Activated CD4-positive, alpha-beta T cell treated with anti-CD3 and anti-CD28 coated beads for 36 hours (primary cell): ENCODE results near the gene FUS. TPM values are rescaled to one million over a fixed set of nuclear protein-coding genes. Genes with fewer than 3 reads are reported as not detected.

Experiments used
- ATAC-seq: fragments of 200-7000 bp; cut with Tn5 transposase; one replicate; pipeline ENCODE4 v1.10.0; 2021; ENCODE audit warnings: mild to moderate bottlenecking, moderate library complexity
- CTCF ChIA-PET: fragments of 350-600 bp; sonication (Branson Sonifier 250); formaldehyde crosslinking; loops from one replicate; lab custom pipeline; 2021; ENCODE audit warnings: antibody characterized with exemption; lab: Charles Lee
- POLR2A ChIA-PET: fragments of 350-600 bp; sonication (Branson Sonifier 250); formaldehyde crosslinking; loops from one replicate; lab custom pipeline; 2021; ENCODE audit warnings: antibody characterized with exemption, inconsistent platforms; lab: Charles Lee
- DNase-seq: peaks from one replicate; pipeline ENCODE4 v3.0.0-alpha.2; 2020
- H3K27ac Mint-ChIP-seq: one replicate; pipeline ENCODE4 v1.8.0; 2021; ENCODE audit warnings: mixed read lengths
- H3K27me3 Mint-ChIP-seq: one replicate; pipeline ENCODE4 v1.8.0; 2021; ENCODE audit warnings: mixed read lengths
- H3K36me3 Mint-ChIP-seq: one replicate; pipeline ENCODE4 v1.8.0; 2021; ENCODE audit warnings: low read depth, mixed read lengths
- H3K4me1 Mint-ChIP-seq: one replicate; pipeline ENCODE4 v1.8.0; 2021; ENCODE audit warnings: mixed read lengths
- H3K4me3 Mint-ChIP-seq: one replicate; pipeline ENCODE4 v1.8.0; 2021; ENCODE audit warnings: mild to moderate bottlenecking, moderate library complexity, mixed read lengths
- H3K9me3 Mint-ChIP-seq: one replicate; pipeline ENCODE4 v1.8.0; 2021; ENCODE audit warnings: low read depth, mixed read lengths
- intact Hi-C, 2 experiments: fragments of 100-400 bp; cut with DNase I in 1 of 2; cut with micrococcal nuclease in 1 of 2; formaldehyde crosslinking; loops; one replicate each; pipeline versions ENCODE4 v1.14.2 to v1.15.1; 2022 to 2024; cut with DNase I, micrococcal nuclease
- total RNA-seq, 2 experiments: library from RNA; stranded (reverse); gene quantifications; one replicate each; pipeline ENCODE4 v1.2.3, GENCODE V29; 2021

The FUS gene
- total RNA-seq, result 100 to 1,000 TPM; 647 to 648 TPM

GRCh38 chr16:31179747-31180459 is at the start of gene FUS:
TSS of gene FUS (plus strand) at chr16:31180139. CDS start at chr16:31180215, 76 bp downstream.
- Mint-ChIP-seq H3K27ac (peak within 1 kb of the TSS; percentile 99), H3K9me3 (no peaks in the 10 kb centered on the region), H3K4me3 (peak within 1 kb of the TSS; percentile 95), H3K36me3 (peaks cover 46% of the 10 kb centered on the region), H3K4me1 (peaks cover 51% of the 10 kb centered on the region), H3K27me3 (no peaks in the 10 kb centered on the region)
- ChIA-PET CTCF (interaction anchor here (0.6 to 4.3 kb wide), 2 partner anchors 38 to 533 kb away, joined by 3 to 23 read pairs; a partner anchor contains a TSS), POLR2A (interaction anchor here (0.6 to 2.5 kb wide), 31 partner anchors 10 to 698 kb away, joined by 3 to 38 read pairs (median 5); partner anchors contain the start of genes ARMC5, BCKDK, ITGAX and KAT8)
- peak; percentile 56 for ATAC-seq
- peak; percentile 94 for DNase-seq
- intact Hi-C loops, result loop anchor here (1.0 to 10.0 kb wide), 17 partner anchors 38 to 805 kb away; partner anchors contain the start of genes ARMC5 (in 2 of the 2), BCKDK (in 2 of the 2), KAT8 (in 2 of the 2) and FBRS (in 1 of the 2)

- POLR2A ChIA-PET, result no interaction called here
- no peak for DNase-seq
- CTCF ChIA-PET, result interaction anchor here (0.6 to 3.1 kb wide), 2 partner anchors 12 to 316 kb away, joined by 3 to 10 read pairs; no protein-coding TSS in a partner anchor
- intact Hi-C loops, result no loop called here
- Mint-ChIP-seq H3K9me3 (no peaks in the 10 kb centered on the region), H3K36me3 (peaks cover 22% of the 10 kb centered on the region), H3K4me3 (no peak overlapping the region), H3K27ac (no peak overlapping the region), H3K4me1 (no peaks in the 10 kb centered on the region), H3K27me3 (no peaks in the 10 kb centered on the region)
- no peak for ATAC-seq
Measured at GRCh38 chr16:31130336-31130891, 49.5 kb upstream of the FUS start.

GRCh38 chr16:31130899-31131298 is 49.0 kb upstream of the FUS start:
- CTCF ChIA-PET, result interaction anchor here (0.6 to 3.1 kb wide), 2 partner anchors 11 to 315 kb away, joined by 3 to 10 read pairs; no protein-coding TSS in a partner anchor
- no peak overlapping the region for H3K27ac Mint-ChIP-seq
- POLR2A ChIA-PET, result no interaction called here

GRCh38 chr16:31131416-31131815 is 48.5 kb upstream of the FUS start:
- H3K4me3 Mint-ChIP-seq, result no peak overlapping the region
- H3K36me3 Mint-ChIP-seq, result peaks cover 15% of the 10 kb centered on the region
- POLR2A ChIA-PET, result interaction anchor here (0.5 kb wide), 1 partner anchor 16 kb away, joined by 5 read pairs; no protein-coding TSS in a partner anchor
- intact Hi-C loops, result no loop called here
- H3K27ac Mint-ChIP-seq, result no peak overlapping the region
- H3K9me3 Mint-ChIP-seq, result no peaks in the 10 kb centered on the region
- CTCF ChIA-PET, result no interaction called here
- H3K4me1 Mint-ChIP-seq, result no peaks in the 10 kb centered on the region
- DNase-seq, result no peak
- H3K27me3 Mint-ChIP-seq, result no peaks in the 10 kb centered on the region
- ATAC-seq, result no peak

More at GRCh38 chr16:31130899-31131298, 49.0 kb upstream of the FUS start:
- Mint-ChIP-seq H3K36me3 (peaks cover 18% of the 10 kb centered on the region), H3K4me1 (no peaks in the 10 kb centered on the region), H3K4me3 (no peak overlapping the region), H3K27me3 (no peaks in the 10 kb centered on the region), H3K9me3 (no peaks in the 10 kb centered on the region)
- intact Hi-C loops, result no loop called here
- no peak for ATAC-seq
- DNase-seq, result no peak

- H3K27me3 Mint-ChIP-seq, result no peaks in the 10 kb centered on the region
- ATAC-seq (peak; percentile 13), DNase-seq (no peak)
- POLR2A ChIA-PET, result interaction anchor here (0.5 kb wide), 1 partner anchor 17 kb away, joined by 5 read pairs; no protein-coding TSS in a partner anchor
- intact Hi-C loops, result no loop called here
- no peak overlapping the region for H3K4me3 Mint-ChIP-seq
- no peaks in the 10 kb centered on the region for H3K9me3 Mint-ChIP-seq
- peaks cover 15% of the 10 kb centered on the region for H3K36me3 Mint-ChIP-seq
- H3K4me1 Mint-ChIP-seq, result no peaks in the 10 kb centered on the region
- CTCF ChIA-PET, result no interaction called here
- no peak overlapping the region for H3K27ac Mint-ChIP-seq
Measured at GRCh38 chr16:31131841-31132271, 48.1 kb upstream of the FUS start.

- POLR2A ChIA-PET, result no interaction called here
- ATAC-seq, result peak; percentile 10
- Mint-ChIP-seq H3K27ac (no peak overlapping the region), H3K9me3 (no peaks in the 10 kb centered on the region), H3K4me3 (no peak overlapping the region), H3K36me3 (peaks cover 14% of the 10 kb centered on the region), H3K4me1 (no peaks in the 10 kb centered on the region), H3K27me3 (no peaks in the 10 kb centered on the region)
- no peak for DNase-seq
- intact Hi-C loops, result no loop called here
- CTCF ChIA-PET, result interaction anchor here (1.2 kb wide), 1 partner anchor 10 kb away, joined by 7 read pairs; no protein-coding TSS in a partner anchor
Measured at GRCh38 chr16:31132303-31132979, 47.5 kb upstream of the FUS start.

- CTCF ChIA-PET, result interaction anchor here (1.2 kb wide), 1 partner anchor 9 kb away, joined by 7 read pairs; no protein-coding TSS in a partner anchor
- ATAC-seq, result no peak
- no peak overlapping the region for H3K27ac Mint-ChIP-seq
Measured at GRCh38 chr16:31133046-31133501, 46.9 kb upstream of the FUS start.

GRCh38 chr16:31134091-31134571 is 45.8 kb upstream of the FUS start:
- Mint-ChIP-seq H3K9me3 (no peaks in the 10 kb centered on the region), H3K27ac (no peak overlapping the region), H3K4me1 (no peaks in the 10 kb centered on the region), H3K36me3 (peaks cover 9% of the 10 kb centered on the region), H3K27me3 (no peaks in the 10 kb centered on the region), H3K4me3 (no peak overlapping the region)
- no peak for DNase-seq
- no peak for ATAC-seq
- intact Hi-C loops, result no loop called here
- ChIA-PET CTCF (no interaction called here), POLR2A (interaction anchor here (0.6 kb wide), 1 partner anchor 42 kb away, joined by 3 read pairs; no protein-coding TSS in a partner anchor)

More at GRCh38 chr16:31133046-31133501, 46.9 kb upstream of the FUS start:
- POLR2A ChIA-PET, result no interaction called here
- no peak for DNase-seq
- Mint-ChIP-seq H3K36me3 (peaks cover 9% of the 10 kb centered on the region), H3K27me3 (no peaks in the 10 kb centered on the region), H3K4me1 (no peaks in the 10 kb centered on the region), H3K4me3 (no peak overlapping the region), H3K9me3 (no peaks in the 10 kb centered on the region)
- intact Hi-C loops, result no loop called here

GRCh38 chr16:31134625-31135534 is 45.1 kb upstream of the FUS start:
- DNase-seq, result no peak
- no peak for ATAC-seq
- intact Hi-C loops, result no loop called here
- H3K36me3 Mint-ChIP-seq, result peaks cover 9% of the 10 kb centered on the region
- no peaks in the 10 kb centered on the region for H3K4me1 Mint-ChIP-seq
- no peaks in the 10 kb centered on the region for H3K27me3 Mint-ChIP-seq
- no peak overlapping the region for H3K27ac Mint-ChIP-seq
- POLR2A ChIA-PET, result no interaction called here
- CTCF ChIA-PET, result no interaction called here
- H3K9me3 Mint-ChIP-seq, result no peaks in the 10 kb centered on the region
- H3K4me3 Mint-ChIP-seq, result no peak overlapping the region

GRCh38 chr16:31135535-31136286 is 44.2 kb upstream of the FUS start, which contains the start of gene PRSS8:
TSS of gene PRSS8 (minus strand) at chr16:31135727. CDS start at chr16:31135498, 229 bp downstream.
- peak; percentile 27 for DNase-seq

More at GRCh38 chr16:31135535-31136286, 44.2 kb upstream of the FUS start, which contains the start of gene PRSS8:
- no peaks in the 10 kb centered on the region for H3K9me3 Mint-ChIP-seq
- ATAC-seq, result peak; percentile 15
- no peaks in the 10 kb centered on the region for H3K27me3 Mint-ChIP-seq
- ChIA-PET POLR2A (no interaction called here), CTCF (no interaction called here)
- no peak within 1 kb of the TSS for H3K4me3 Mint-ChIP-seq
- no peaks in the 10 kb centered on the region for H3K4me1 Mint-ChIP-seq
- peaks cover 9% of the 10 kb centered on the region for H3K36me3 Mint-ChIP-seq
- no peak within 1 kb of the TSS for H3K27ac Mint-ChIP-seq
- intact Hi-C loops, result no loop called here
